TTC549 (cell line): Measurements from ENCODE around the gene PRDM4.

Source experiments
- FAIRE-seq: peaks from 2 replicates; lab custom pipeline; 2012; peaks lifted over from hg19 to GRCh38; lab: Jason Lieb, UNC

PRDM4 gene, protein sequence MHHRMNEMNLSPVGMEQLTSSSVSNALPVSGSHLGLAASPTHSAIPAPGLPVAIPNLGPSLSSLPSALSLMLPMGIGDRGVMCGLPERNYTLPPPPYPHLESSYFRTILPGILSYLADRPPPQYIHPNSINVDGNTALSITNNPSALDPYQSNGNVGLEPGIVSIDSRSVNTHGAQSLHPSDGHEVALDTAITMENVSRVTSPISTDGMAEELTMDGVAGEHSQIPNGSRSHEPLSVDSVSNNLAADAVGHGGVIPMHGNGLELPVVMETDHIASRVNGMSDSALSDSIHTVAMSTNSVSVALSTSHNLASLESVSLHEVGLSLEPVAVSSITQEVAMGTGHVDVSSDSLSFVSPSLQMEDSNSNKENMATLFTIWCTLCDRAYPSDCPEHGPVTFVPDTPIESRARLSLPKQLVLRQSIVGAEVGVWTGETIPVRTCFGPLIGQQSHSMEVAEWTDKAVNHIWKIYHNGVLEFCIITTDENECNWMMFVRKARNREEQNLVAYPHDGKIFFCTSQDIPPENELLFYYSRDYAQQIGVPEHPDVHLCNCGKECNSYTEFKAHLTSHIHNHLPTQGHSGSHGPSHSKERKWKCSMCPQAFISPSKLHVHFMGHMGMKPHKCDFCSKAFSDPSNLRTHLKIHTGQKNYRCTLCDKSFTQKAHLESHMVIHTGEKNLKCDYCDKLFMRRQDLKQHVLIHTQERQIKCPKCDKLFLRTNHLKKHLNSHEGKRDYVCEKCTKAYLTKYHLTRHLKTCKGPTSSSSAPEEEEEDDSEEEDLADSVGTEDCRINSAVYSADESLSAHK

GRCh38 chr12:107760809-107761501 lies at the start of gene PRDM4:
TSS of gene PRDM4 (minus strand) at chr12:107761137. CDS start at chr12:107760515, 622 bp downstream.
- FAIRE-seq: no peak

DNA sequence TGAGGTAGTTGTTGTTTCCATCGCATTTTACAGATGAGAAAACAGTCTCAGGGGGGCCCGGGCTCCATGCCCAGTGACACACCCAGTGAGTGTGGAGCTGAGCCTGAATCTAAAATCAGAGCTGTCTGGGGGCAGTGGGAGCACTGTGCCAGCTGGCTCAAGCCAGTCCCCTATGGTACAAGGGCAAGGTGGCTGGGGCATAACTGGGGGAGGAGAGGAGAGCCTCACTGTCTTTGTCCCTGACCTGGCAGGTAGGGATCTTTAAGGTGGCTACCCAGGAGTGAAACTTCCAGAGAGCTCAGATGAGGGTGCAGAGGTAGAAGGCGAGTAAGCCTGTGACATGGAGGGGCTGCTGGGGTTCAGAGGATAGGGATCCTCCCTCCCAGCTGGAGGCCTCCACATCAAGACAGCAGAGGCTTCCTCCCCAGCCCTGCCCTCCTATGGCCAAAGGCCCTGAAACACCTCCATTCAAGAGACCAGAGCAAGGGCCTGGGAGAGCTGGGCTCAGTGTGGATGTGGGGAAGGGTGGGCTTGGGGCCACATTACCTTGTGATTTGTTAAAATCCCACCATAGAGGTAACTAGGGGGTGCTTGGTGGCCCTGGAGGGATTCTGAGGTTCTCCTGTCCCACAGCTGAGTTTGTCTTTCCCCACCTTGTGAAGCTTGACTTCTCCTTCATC lies 46.7 kb upstream of the PRDM4 start:
- FAIRE-seq: no peak

DNA sequence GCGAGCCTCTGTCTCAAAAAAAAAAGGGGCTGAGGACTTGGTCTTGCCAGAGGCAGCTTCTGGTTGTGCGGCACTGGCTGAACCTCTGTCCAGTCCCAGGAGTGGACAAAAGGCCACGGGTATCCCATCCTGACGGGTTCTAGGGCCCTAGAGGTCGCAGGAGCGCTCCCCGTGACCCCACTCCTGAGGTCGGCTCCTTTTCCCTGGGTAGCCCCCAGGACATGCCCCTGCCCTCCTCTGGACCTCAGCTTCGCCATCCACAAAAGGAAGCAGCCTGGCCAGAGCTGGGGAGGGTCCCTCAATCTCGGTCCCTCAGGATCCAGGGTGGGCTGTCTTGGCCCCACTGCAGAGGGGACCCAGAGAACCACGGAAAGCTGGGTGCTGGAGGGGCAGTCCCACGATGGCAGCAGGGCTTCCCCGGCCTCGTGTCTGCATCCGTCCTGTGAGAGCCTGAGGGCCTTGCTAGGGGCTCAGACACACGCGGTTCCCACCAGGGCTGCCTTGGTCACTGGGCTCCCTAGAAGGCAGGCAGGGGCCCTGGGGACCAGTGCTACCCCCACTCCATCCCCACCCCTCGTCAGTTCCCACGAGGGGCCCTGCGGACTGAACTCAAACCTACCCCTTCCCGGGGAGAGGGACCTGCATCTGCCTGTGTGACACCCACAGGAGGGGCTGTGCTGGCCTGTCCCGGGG lies 44.7 kb upstream of the PRDM4 start:
- no peak for FAIRE-seq

DNA sequence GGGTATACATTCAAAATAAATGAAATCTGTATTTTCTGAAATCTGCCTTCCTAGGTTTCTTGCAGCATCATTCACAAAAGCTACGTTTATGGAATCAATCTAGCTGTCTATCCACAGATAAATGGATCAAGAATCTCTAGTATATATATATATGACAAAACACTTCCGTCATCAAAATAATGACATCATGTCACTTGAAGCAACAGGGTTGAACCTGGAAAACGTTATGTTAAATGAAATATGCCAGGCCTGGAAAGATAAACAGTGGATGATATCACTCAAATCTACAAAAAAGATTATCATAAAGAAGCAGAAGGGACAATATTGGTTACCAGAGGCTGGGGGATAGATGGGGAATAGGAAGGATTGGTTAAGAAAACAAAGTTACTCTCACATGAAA lies 42.2 kb upstream of the PRDM4 start:
- no peak for FAIRE-seq

DNA sequence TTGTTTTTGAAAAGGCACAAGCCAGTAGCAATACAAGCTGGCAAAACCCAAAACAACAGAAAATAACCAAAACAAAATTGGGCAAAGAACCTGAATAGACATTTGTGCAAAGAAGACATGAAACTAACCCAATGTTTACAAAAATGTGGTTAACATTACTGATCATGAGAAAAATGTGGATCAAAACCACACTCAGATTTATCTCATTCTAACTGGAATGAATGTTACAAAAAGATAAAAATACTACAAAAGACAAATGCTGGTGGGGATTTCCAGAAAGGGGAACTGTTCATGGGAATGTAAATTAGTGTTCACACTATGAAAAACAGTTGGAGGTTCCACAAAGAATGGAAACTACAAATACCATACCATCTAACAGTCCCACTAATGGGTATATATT lies 40.2 kb upstream of the PRDM4 start:
- no peak for FAIRE-seq

DNA sequence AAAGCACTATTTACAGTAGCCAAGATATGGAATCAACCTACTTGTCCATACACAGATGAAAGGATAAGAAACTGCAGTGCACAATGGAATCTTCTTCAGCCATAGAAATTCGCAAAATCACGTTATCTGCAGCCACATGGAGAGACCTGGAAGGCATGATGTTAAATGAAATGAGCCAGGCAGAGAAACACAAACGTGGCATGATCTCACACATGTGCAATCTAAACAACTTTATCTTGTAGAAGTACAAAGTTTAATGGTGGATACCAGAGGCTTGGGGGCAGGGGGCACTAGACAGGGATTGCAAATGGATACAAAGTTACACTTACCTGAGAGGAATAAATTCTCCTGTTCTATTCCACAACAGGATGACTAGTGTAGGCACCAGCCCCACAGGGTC lies 37.6 kb upstream of the PRDM4 start:
- FAIRE-seq: no peak

- FAIRE-seq: no peak
These were observed 33.5 kb upstream of the PRDM4 start for GRCh38 chr12:107794451-107794850.

DNA sequence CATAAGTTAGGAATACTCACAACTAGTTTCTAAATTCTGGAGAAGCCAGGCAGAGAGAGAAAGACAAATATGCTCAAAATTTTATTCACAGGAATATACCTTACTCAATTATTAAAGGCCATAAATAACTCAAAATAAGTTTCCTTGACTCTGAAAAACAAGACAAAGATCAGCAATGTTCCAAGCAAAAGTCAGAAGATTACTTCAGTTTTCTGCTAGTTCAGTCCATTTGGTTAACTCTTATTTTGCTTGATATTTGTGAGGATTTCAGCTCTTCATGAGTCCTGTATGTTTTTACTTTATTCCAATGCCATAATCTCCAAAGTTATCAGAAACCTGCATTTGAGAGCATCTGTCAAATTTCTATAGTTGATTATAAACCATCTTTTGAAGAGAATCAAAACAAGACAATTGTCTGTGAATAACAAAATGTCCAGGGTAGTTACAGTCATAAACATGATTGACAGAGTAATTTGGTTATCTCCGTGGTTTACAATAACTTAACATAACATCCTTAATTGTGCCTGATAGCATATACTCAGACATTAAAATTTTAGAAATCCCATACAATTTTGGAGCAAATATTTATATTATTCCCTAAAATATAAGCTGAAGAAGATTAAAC lies 30.6 kb upstream of the PRDM4 start:
- no peak for FAIRE-seq

- FAIRE-seq: no peak
These were observed 27.9 kb upstream of the PRDM4 start for GRCh38 chr12:107788690-107789458.

DNA sequence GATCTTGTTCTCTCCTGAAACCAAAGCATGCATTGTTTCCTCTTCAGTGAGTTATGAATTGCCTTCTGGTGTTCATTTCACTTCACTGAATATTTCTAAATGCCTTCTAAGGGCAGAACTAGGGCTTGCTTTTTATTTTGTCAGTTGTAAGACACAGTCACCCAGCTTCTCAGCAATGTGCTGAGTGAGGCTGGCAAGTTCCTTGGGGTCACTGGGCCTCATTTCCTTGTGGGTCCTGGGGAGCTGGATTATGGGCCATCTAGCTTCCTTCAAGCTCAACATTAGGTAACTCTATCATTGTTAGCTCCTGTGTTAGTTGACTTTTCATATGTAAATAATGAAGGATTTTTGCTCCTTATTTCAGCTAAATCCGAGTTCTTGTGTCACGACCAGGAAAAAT lies 27.3 kb upstream of the PRDM4 start:
- no peak for FAIRE-seq

DNA sequence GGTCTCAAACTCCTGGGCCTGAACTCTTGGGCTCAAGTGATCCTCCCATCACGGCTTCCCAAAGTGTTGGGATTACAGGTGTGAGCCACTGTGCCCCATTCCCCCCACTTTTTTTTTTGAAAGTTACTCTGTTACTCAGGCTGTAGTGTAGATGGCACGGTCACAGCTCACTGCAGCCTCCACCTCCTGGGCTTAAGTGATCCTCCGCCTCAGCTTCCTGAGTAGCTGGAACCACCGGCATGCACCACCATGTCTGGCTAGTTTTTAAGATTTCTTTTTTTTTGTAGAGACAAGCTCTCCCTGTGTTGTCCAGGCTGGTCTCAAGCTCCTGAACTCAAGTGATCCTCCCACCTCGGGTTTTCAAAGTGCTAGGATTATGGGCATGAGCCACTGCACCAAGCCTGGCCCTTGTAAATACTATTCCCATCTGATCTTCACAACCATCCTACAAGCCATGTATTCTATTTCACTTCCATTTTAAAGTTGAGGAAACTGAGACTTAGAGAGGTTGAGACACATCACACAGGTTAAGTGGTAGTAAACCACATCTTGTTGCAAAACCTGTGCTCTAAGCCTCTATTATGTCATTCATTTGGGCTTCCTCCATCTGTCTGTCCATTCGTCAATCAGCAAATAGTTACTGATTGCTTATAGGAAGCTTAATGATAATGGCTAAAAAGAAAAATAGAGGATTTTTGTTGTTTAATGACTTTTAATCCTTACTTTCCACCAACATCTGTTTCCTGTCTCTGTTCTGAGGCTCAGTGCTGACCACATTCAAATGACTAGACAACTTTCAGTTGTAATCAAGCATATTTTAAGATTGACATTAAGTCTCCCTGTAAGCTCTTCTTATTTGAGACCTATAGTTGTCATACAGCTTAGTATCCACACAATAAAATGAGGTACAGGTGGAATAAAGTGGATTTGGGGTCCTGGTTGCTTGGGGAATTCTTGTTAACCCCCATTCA lies 22.8 kb upstream of the PRDM4 start:
- no peak for FAIRE-seq

DNA sequence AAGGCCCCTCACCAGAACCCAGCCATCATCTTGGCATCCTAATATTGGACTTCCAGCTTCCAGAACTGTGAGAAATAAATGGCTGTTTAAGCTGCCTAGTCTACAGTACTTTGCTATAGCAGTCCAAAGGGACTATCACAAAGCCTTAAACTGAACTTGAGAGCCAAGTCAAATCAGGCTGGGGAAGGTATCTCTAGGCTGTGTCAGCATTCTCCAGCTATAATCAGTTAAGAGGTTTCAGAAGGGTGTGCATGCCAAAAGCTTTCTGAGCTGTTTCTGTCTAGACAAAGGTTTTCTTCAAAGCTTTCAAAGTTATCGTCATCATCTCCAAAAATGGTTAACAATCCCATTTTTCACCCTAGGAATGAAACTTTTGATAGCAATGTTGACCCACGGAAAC lies 21.1 kb upstream of the PRDM4 start:
- FAIRE-seq: no peak

- FAIRE-seq: no peak
These were observed 19.4 kb upstream of the PRDM4 start for GRCh38 chr12:107780298-107780697.

DNA sequence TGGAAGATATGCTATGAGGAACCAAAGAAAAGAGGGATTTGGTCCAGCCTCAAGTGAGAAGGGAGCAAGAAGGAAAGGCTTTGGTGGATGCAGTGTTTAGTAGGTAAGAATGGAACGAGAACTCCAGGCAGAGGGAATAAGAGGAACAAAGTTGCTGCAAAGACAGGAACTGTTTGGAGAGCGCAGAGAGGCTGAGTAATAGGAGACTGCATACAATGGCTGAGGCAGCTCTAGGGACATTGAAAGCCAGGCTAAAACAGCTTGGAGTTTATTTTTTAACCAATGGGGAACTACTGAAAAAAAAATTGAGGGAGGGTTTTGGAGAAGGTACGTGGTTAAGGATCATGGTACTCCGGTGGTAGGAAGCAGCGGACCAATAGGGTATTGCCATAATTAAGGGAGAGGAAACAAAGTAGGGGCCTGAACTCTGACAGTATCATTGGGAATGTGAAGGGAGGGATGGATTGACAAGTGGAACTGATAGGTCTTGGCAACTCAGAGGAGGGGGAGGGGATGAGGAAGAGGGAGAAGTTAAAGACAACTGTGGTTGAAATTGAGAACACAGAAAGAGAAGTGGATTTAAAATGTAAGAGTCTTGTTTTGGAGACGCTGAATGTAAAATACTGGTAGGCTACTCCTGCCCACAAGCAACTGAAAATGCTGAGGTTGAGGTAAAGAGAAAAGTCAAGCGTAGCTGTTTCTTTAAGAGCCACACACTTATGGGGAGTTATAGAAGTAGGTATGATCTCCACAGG lies 18.3 kb upstream of the PRDM4 start:
- FAIRE-seq: no peak

DNA sequence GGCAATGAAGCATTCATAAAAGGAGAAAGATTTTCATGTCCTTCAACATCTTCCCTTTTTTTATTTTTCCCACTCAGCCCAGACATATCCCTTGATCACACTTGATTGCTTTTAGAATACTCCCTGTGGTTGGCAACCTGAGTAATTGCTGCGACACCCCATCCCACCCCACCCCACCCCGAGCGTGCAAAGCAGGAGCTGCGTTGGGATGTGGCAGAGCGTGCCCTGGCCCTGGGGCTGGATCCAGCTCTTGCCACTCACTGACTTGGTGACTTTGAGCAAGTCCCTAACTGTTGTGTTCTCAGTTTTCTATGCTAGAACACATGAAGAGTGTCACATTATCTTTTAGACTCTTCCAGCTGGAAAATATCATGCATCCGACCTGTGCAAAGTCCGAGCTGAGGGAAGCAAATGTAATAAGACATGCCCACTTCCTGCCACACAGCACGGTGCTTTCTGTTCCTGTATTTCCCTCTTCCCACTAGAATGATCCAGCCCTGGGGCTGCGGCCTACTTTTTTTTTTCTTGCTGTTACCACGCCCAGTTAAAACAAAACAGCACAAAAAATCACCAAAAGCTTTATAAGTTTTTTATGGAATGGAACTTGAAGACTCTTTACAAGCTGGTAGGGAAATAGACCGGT lies 17.6 kb upstream of the PRDM4 start:
- no peak for FAIRE-seq

GRCh38 chr12:107776171-107776570 lies 15.2 kb upstream of the PRDM4 start:
- FAIRE-seq: no peak

DNA sequence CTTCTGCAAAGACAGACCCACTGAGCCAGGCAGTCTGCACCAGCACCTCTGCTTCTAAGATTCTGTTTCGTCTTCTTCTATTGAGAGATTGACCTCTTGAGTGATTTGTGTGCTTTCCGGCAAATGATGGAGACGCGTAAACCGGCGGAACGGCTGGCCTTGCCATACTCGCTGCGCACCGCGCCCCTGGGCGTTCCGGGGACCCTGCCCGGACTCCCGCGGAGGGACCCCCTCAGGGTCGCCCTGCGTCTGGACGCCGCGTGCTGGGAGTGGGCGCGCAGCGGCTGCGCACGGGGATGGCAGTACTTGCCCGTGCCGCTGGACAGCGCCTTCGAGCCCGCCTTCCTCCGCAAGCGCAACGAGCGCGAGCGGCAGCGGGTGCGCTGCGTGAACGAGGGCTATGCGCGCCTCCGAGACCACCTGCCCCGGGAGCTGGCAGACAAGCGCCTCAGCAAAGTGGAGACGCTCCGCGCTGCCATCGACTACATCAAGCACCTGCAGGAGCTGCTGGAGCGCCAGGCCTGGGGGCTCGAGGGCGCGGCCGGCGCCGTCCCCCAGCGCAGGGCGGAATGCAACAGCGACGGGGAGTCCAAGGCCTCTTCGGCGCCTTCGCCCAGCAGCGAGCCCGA lies 14.3 kb upstream of the PRDM4 start:
- FAIRE-seq: no peak
